GM12891 (cell line): Measurements from ENCODE around the gene LPAR6.

Experiments used
- PAX5 ChIP-seq: IDR thresholded peaks from 2 replicates; pipeline ENCODE4 v1.6.1; 2011; ENCODE audit warnings: low read length, moderate library complexity, mild to moderate bottlenecking; ENCODE audit not compliant: insufficient read depth, severe bottlenecking
- POLR2A ChIP-seq: IDR thresholded peaks from 2 replicates; pipeline ENCODE4 v1.6.1; 2011; ENCODE audit warnings: low read depth, low read length, control low read depth

DNA sequence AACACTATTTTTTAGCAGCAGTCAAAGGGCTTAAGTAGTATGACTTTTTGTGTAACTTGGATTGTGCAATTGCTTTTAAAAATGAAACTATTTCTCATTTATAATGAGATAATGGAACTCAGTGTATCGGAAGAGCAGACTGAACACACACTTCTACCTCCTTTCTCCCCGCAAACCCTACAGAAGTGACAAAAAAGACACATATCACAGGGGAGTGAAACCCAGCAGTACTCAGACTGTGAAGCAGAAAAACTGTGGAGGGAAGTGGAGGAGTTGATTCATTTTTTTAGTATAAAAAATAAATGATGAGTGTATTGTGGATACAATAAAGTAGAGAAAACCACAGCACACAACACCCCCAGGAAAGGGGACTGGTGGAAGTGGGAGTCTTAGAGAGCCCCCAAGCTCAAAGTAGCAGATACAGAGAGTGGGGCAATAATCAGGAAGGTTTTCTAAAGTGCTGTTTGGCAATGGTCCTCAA, 9.7 kb downstream of the LPAR6 start:
- TF ChIP-seq POLR2A, result no peak
- TF ChIP-seq PAX5, result no peak
